ENCODE measurements around the gene GABARAP.
"Not testable (repeated sequence)": the region's sequence is repeated elsewhere in the genome, so short reads cannot be mapped to it uniquely, and the experiment has no call there.

GABARAP gene

DNA sequence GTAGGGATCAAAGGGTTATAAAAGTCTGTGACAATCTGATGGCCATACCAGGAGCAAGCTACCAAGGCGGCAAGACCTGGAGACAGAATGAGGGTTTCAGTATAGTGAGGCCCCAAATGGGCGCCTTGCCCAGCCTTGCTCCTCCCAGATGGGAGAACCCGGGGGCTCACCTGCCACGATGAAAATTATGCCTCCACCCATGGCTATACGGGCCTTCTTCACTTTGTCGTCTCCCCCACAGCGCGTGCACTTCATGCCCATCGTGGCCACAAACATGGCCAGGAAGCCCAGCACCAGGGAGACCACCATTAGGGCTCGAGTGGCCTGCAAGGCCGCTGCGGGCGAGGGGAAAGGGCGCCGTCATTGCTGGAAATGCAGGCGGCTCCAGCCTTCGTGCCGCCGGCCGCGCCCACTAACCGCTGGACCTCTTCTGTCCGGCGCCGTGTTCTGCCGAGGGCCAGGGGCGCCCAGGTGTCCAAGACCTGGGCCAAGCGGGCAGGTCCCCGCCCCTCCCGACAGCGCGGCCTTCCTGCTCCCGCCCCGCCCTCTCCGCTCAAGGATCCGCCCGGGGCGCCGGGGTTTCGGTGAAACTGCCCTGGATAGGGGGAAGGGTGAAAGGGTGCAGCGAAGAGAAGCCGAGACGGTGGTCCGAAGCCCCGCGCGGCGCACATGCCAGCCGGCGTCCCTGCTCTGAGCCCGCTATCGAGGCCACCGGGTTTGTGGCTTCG, 18.6 kb upstream of the GABARAP start:
- DNase-seq: no peak

DNA sequence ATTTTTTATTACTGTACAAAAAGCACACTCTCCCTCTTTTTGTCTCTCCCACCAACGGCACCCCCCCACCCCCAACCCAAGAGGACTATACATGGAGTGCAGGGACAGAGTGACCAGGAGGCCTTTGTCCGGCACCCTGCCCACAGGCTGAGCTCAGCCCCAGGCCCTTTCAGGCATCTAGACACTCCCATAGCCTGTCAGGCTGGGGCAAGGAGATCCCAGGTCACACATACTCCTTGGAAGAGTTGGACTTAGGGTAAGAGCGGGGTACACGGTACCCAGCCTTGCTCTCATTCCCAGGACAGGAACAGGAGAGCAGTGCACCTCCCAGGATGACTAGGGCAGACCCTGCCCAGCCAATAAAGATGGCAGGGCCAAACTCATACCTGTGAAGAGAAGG, 17.9 kb upstream of the GABARAP start:
- DNase-seq: no peak

DNA sequence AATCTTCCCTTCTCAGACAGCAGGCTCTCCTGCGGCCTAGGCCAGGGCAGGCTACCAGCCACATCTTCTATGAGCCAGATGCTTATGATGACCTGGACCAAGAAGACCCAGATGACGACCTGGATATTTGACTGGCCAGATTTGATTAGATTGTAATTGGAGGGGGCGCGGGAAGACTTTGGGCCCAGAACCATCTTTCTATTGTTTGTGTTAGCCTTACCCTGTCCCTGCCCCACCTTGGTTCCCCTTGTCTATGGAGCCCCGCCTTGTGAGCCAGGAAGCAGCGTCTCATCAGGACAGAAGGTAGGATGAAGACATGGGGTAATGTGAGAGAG, 17.3 kb upstream of the GABARAP start:
- no peak for DNase-seq

DNA sequence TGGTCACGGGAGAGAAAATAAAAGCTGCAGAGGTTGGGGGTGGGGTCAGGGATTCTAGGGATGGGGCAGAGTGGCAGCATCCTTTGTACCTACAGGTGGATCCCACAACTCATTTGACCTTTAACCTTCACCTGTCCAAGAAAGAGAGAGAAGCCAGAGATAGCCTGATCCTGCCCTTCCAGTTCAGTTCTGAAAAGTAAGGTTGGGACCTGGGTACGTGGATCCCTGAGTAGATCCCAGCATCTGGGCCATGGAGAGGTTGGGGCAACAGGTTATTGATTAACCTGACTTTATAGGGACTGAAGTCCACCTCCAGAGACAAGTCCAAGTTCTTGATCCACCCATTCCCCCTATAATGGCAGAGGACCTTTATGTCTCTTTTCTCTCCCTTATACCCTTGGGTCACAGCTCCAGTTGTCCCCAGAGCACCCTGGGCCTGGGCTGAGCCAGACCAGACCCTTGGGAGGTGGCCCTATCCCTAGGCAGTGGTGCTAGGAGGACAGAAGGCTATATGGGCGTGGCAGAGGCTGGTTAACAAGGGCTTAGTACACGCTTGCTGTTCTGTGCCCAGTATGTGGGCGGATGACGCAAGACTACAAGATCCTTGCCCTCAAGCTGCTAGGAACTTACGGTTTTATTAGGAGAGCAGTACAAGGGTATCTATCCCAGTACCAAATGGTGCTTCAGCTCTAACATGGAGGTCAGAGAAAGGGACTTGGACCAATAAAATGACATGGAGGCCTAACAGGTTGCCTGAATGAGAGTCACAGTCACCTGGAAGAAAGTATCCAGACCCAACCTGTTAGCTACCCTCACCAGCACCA, 16.7 kb upstream of the GABARAP start:
- DNase-seq: no peak

DNA sequence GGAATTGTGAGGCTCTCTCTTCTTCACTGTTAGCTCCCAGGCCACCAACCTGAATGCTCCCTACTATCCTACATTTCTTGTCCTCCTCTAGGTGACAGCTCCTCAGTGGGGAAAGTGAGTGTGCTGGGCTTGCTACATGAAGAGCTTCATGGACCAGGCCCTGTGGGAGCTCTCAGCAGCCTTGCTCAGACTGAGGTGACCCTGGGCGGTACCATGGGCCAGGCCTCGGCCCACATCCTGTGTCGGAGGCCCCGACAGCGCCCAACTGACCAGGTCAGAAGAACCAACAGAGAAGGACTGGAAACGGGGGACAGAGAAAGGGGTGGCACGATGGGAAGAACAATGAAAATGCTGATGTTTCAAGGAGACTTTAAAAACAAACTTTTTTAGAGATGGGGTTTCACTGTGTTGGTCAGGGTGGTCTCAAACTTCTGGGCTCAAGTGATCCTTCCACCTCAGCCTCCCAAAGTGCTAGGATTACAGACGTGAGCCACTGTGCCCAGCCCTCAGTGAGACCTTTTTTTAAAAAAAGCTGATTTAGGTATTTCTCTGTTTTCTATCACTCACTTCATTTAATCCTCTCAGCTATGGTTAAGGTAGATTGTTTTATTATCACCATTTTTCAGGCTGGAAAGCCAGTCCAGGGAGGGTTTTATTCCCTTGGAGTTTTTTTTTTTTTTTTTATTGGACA, 14.7 kb upstream of the GABARAP start:
- no peak for DNase-seq

DNA sequence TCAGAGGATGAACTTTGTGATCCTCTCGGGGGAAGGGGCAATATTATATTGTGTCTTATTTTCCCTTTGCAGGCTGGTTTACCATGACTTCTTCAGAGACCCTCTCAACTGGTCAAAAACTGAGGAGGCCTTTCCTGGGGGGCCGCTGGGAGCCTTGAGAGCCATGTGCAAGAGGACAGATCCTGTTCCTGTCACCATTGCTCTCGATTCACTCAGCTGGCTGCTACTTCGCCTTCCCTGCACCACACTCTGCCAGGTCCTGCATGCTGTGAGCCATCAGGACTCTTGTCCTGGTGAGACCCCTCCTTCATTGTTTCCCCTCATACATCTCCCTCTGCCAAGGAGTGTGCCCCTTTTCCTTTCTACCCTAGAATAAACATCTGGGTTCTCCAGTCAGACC, 12.3 kb upstream of the GABARAP start:
- no peak for DNase-seq

DNA sequence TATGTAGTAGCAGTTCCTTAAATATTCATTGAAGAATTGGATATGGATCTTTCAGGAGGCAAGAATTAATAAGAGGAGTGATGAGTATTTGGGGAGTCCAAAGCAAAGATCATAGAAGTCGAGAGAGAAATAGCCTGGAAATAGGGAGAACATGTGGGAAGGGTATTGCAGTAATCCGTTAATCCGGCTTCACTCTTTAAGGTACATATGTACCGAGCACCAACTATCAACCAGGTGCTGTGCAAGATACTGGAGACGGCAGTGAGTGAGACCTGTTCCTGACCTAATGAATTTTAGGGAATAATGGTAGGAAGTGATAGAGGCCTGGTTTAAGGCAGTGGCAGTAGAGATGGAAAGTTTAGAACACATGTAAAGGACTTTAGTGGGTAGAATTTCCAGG, 10.8 kb upstream of the GABARAP start:
- no peak for DNase-seq

DNA sequence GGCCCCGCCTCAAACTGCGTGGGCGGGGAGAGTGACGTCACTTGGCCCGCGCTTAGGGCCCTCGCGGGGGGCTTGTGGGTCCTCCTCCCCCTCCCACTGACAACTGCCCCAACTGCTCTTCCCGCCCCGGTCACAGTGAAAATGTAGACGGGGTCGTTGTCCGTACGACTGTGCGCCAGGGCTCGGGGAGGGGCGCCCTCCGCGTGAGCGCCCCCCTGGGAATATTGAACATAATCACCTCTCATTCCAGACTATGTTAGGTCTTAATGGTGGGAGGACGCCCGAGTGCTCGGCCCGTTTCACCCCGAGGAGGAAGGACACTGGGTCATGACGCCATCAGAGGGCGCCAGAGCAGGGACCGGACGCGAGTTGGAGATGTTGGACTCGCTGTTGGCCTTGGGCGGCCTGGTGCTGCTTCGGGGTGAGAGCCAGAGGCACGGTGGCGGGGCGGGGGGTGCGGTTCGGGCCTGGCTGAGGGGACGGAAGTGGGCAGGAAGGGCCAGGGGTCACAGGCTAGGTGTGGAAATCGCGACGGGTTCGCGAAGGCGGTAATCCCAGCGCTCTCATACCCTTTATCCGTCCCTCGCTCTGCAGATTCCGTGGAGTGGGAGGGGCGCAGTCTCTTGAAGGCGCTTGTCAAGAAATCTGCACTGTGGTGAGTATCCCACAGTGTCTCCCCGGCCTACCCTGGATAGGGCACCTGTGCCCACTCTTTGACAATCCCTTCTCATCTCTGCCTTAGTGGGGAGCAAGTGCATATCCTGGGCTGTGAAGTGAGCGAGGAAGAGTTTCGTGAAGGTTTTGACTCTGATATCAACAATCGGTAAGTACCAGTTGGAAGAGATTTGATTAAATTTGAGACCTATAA, 10.2 kb upstream of the GABARAP start, which contains the start of gene ELP5:
TSS of gene ELP5 (plus strand) at position 40 of the 868 bp plus-strand sequence. CDS start at position 376, 336 bp downstream.
- peak; percentile 59 to 67 for DNase-seq

DNA sequence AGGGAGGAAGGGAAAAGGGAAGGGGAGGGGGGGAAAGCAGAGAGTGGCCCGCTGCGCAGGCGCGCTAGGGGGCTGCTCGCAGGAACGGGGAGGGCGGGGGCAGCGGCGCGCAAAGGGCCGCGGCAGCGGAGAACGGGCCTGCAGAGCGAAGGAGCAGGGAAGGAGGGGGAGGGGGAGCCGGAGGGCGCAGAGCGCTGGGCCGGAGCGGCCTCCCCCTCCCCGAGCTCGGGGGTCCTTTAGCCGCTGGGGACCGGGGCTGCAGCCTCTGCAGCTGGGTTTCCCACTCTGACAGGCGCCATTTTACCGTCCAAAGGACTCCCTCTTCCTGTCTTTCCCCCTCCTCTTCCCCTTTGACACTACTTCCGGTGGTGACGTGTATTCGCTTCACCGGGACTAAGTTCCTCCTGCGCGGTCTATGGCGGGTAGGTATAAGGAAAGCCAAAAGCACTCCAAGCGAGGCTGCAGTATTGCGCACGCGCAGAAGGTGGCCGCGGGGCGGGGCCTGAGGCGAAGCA, 9.5 kb upstream of the GABARAP start, which contains the start of gene CTDNEP1:
TSS of gene CTDNEP1 (minus strand) at position 74 of the 515 bp plus-strand sequence. CDS start 438 bp downstream, outside the sequence.
- peak; percentile 91 to 95 for DNase-seq

DNA sequence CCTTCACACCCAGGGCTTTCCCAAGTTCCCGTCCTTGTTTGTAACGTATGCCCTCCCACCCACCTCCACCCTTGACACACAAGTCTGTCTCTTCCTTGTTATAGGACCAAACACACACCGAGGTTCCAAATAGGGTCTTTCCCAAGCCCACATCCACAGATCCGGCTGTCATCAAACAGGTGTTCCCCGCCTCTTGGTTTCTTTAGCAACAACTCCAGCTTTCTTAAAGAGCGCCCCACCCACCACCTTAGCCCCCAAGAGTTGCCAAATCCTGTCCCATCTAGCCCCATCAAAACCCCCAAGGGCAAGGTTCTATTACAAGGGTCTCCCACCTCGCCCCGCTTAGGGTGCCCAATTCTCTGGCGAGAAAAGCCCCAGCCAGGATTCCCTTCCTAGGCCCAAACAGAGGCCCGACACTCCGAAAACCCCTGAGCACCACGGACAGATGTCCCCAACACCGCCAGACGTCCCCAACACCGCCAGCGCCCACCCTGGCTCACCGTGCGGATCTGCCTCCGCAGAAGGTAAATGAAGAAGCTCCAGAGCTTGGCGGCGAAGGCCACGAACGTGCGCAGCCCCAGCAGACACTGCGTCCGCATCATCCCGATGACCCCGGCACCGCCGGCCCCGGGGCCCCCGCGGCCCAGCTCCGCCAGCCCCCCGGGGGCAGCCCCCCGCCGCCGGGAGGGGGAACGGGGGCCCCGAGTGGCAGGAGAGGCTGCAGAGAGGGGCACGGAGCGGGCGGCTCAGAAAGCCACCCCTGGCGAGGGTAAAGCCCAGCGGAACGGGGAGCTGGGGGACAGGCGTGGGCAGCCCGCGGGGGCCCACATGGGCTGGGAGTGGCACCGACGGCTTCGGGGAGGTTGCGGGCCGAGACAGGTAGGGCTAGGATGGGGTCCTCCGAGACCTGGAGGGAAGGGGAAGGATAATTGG, 8.7 kb upstream of the GABARAP start:
- no peak for DNase-seq

DNA sequence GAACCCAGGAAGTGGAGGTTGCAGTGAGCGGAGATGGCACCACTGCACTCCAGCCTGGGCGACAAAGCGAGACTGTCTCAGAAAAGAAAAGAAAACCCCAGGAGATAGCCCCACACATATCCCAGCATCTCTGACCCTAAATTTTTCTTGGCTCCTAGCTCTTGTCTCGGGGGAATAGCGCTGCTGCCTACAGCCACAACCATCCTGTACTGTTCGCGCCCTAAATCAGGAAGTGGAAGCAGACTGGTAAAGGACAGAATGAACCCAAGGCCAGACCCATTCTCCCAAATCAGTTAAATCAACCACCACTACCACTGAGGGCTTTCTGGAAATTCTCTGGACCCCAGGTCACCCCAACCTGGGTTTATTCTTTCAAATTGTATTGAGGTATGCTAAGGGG, 7.6 kb upstream of the GABARAP start:
- DNase-seq: peak in 1 of 2 experiments; percentile 19

DNA sequence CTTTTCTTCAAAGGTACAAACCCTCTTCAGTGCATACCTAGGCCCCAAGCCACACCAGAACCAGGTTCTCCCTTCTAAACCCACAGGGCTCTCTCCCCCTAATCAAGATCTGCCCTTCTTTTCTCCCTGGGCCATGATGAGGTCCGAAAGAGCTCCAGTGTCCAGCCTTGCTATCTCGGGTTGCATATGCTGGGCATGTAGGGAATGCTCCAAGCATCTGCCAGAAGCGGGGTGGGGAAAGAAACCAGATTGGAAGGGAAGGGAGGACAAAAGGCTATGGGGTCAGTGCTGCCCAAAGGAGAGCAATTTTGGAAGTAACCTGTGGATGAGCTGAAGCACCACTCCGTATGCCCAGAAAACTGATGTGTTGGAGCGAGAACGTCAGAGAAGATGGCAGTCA, 7.0 kb upstream of the GABARAP start:
- no peak for DNase-seq

DNA sequence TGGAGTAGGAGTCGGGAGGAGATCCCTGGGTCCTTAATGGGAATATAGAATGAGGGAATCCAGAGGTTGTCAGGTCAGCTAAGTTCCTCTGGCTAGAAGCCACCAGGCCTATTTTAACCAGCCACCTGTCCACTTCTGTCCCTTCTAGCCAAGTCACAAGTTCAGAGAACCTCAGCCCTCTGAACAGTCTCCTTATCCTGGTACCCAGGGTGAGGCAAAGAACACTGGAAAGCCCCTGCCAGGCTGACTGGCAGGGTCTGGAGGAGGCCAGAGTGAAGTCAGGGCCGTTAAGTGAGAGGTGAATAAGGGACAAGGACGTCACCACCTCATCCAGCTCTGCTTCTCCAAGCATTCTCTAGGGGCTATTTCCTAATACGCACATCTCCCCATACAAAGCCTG, 6.5 kb upstream of the GABARAP start:
- no peak for DNase-seq

DNA sequence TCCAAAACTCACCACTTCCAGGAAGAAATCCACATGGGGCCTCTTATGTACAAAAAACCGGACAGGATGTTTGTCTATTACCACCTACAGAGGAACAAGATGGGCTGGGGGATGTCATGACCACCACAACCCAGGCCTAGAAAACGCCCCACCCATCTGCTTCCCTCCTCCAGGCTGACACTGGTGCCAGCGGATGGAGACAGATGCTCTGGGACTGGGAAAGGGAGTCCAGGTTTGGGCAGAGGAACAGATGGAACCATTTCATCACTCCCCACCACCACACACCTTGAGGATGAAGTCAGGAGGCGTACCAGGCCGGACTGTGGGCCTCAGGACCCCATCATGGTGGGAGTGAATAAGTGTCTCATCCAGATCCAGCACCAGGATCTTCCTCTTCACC, 4.5 kb upstream of the GABARAP start:
- no peak for DNase-seq

DNA sequence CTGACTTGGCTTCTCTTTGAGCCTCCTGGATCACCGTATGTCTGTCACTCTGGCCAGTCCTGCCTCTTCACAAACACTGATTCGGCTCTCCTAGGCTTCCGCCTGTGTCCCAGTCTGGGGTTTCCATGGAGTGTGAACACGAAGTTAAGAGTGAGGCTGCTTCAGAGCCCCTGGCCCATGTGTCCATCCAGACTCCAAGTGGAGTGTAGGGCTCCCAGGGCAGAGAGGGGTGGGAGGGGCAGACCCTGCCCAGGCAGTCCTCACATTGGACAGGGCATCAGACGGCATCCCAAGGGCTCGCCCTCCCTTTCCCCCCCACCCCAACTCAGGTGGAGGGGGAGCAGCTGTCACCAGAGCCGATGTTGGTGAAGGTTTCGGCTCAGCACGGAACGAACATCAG, 1.6 kb upstream of the GABARAP start:
- DNase-seq: not testable (repeated sequence)

DNA sequence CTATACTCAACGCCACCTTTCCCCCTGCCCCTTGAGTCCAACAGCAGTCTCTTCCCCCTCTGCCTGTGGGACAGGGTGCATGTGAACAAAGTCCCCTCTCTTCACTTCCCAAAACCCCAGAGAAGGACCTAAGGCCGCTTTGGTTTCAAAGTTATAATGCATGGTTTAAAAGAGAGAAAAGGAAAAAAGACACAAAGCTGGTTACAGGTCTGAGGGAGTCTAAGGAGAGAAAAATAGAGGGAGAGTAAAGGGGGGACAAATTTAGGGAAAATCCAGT, 1.1 kb upstream of the GABARAP start:
- DNase-seq: no peak

DNA sequence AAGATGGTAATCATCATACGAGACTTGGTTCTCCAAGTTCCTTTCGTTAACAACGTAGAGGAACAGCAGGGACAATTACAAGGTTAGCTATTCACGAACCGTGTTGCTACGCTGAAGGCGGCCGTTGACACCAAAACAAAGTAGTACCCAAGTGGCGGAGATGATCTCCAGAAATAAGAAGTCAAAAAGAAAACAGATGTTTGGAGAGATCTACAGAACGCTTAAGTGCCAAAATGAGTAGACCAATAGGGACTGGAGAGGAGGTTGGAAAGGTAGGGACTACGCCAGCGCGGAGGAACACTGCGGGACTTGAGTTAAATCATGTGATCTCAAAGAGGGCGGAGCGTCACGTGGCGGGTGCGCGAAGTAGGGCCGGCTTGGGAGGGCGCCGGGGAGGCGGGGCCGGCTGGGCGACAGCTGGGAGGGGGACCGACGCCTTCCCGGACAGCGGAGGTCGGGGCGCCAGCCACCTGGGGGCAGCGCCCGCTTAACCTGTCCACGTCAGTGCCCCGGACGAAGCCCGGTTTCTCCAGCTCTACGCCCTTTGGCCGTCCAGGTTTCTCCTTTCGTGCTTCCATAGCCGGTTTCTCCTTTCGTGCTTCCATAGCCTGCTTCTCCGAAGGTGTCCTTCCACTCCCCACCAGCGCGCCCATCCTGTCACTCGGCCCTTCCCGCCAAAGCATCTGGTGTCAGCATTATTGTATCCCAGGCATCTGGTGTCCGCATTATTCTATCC, 636 bp upstream of the GABARAP start:
- DNase-seq: peak; percentile 62 to 77

DNA sequence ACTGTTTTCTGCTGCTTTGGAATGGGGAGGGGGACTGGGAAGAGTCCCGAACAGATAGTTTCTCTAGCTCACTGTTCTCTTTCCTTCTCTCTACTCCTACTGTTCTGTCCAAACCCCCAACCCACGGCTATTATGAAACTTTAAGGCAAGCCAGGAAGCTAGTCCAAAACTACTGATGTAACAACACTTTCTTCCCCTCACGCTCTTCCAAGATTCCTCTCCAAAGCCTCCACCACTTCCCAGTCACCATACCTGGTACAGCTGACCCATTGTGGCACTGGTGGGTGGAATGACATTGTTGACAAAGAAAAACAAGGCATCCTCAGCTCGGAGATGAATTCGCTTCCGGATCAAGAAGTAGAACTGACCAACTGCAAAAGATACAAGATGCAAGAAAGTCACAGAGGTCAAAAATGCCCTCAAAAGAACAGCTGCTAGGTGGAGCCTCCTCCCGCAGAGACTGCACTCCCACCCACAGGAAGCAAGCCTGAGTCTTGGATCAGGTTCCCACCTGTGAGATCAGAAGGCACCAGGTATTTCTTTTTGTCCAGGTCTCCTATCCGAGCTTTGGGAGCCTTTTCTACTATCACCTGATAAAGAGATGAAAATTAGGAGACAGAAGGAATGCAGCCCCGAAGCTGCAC, 1.0 kb downstream of the GABARAP start:
- no peak for DNase-seq

DNA sequence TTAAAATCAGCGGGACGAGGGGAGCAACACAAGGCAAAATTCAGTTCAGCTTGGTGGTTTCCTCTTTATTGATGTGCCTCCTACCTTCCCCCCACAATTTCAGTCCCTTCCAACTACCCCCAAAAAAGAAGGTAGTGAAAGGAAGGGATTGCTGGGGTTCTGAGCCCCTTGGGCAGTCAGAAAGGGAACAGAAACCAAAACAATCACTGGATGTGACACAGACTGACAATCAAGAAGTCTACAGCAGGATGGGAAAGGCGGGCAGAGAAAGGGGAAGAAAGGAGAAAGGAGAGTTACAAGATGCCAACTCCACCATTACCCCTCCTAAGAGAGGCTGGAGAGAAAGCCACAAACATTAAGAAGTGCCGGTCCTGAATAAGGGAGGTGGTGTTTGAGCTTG, 1.9 kb downstream of the GABARAP start:
- no peak for DNase-seq
